Omental fat pad (tissue), 4 donors: ENCODE results near the gene VEGFA. TPM values are rescaled to one million over a fixed set of nuclear protein-coding genes. Genes with fewer than 3 reads are reported as not detected.

Source experiments
- ATAC-seq: fragments of 150-250 bp; one replicate; pipeline ENCODE4 v1.9.1; 2016; ENCODE audit warnings: mild to moderate bottlenecking, moderate library complexity; ENCODE audit not compliant: low FRiP score
- DNase-seq: peaks from one replicate; pipeline ENCODE4 v3.0.0-alpha.2; 2019; ENCODE audit warnings: low spot score
- CTCF ChIP-seq, 3 donors: fragments of 450-650 bp; IDR thresholded peaks; one replicate each; pipeline ENCODE4 v1.5.1; 2016 to 2017; ENCODE audit warnings: antibody characterized with exemption in 3 of 3, mild to moderate bottlenecking in 3 of 3, moderate library complexity in 2 of 3
- total RNA-seq, 4 donors: library from RNA; depleted of rRNA; stranded (reverse); fragments of >200 nt; gene quantifications; one replicate each; pipeline ENCODE4 v1.1.0, GENCODE V29; 2016

VEGFA gene
- total RNA-seq, 4 donors from 2014 or later, result 157 to 656 (median 510) TPM

DNA sequence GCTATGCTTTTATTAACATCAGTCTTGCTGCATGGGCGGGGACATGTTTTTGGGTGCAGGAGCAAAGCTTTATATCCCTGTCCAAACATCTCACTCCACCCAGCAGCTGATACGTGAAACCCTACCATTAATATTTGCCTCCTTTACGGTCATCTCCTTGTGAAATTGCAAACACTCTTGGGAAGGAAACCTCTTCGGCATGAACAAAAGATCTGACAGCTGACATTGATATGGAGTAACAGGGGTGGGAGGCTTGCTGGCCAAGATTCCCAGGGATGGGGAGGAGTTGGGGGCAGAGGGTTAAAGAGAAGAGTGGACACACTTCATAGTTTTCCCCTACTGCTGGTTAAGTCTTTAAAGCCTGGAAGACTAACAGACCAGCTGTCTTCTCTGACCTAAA lies 22.2 kb upstream of the VEGFA start:
- ATAC-seq, result no peak
- TF ChIP-seq CTCF (IDR thresholded peaks at IDR 0.05), result no peak
- no peak for DNase-seq

- ATAC-seq (no peak), DNase-seq (no peak)
- TF ChIP-seq CTCF (IDR thresholded peaks at IDR 0.05), result no peak
Measured at GRCh38 chr6:43748765-43749164, 21.2 kb upstream of the VEGFA start.

- no peak for TF ChIP-seq CTCF (IDR thresholded peaks at IDR 0.05)
- ATAC-seq (no peak), DNase-seq (no peak)
Measured at GRCh38 chr6:43749461-43749860, 20.6 kb upstream of the VEGFA start.

DNA sequence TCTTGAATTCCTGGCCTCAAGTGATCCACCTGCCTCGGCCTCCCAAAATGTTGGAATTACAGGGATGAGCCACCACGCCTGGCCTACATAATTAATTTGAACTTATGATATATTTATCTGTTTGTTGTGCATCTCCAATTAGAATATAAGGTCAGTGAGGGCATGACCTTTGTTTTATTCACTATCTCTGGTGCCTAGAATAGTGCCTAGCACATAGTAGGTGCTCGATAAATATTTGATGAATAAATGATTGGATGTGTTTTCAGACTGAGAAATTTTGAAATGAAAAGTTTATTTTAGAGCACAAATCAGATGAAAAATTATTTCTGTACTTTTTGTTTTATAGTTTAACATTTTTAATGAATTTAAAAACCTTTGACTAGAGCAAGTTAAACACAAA lies 19.4 kb upstream of the VEGFA start:
- DNase-seq, result no peak
- ATAC-seq, result no peak
- no peak for TF ChIP-seq CTCF (IDR thresholded peaks at IDR 0.05)

DNA sequence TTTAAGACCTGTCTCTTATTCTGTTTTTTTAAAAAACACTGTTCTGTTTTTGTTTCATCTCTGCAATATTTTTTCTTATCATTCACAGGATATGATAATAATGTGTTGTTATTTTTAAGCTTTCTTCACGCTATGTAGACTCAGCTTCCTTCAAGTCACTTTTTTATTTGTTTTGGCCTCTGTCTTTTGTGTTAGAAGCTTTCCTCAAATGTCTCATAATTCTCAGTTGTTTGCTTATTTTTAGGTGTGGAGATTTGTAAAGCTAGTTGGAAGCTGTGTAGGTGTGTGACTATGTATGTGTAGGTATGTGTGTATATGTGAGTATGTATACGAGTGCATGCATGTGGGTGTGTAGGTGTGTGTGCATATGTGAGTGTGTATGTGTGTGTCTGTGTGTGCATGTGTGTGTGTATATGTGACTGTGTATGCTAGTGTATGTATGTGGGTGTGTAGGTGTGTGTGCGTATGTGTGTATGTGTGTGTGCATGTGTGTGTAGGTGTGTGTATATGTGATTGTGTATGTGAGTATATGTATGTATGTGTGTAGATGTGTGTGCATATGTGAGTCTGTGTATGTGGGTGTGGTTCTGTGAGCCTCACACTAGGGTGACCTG lies 16.3 kb upstream of the VEGFA start:
- DNase-seq (no peak), ATAC-seq (no peak)
- no peak for TF ChIP-seq CTCF (IDR thresholded peaks at IDR 0.05)

- ATAC-seq (no peak), DNase-seq (no peak)
- no peak for TF ChIP-seq CTCF (IDR thresholded peaks at IDR 0.05)
Measured at GRCh38 chr6:43757966-43758616, 11.9 kb upstream of the VEGFA start.

GRCh38 chr6:43758617-43759050 lies 11.4 kb upstream of the VEGFA start:
- DNase-seq (no peak), ATAC-seq (no peak)

More at GRCh38 chr6:43758617-43759050, 11.4 kb upstream of the VEGFA start:
- no peak for TF ChIP-seq CTCF (IDR thresholded peaks at IDR 0.05)
